Nephron progenitor cell (in vitro differentiated cells): ENCODE data around the gene MAGI1.
A peak's percentile ranks its signal among the peaks of the same experiment; 100 is the strongest.

Experiments
- DNase-seq: peaks from one replicate; pipeline ENCODE4 v3.0.0; 2021
- H3K27ac Mint-ChIP-seq: 2 replicates; pipeline ENCODE4 v1.8.0; 2021; ENCODE audit warnings: mild to moderate bottlenecking, moderate library complexity, mixed read lengths
- H3K27me3 Mint-ChIP-seq: 2 replicates; pipeline ENCODE4 v1.8.0; 2021; ENCODE audit warnings: mild to moderate bottlenecking, low read depth, mixed read lengths; ENCODE audit not compliant: poor library complexity
- H3K36me3 Mint-ChIP-seq: 2 replicates; pipeline ENCODE4 v1.8.0; 2021; ENCODE audit warnings: low read depth, mixed read lengths
- H3K4me1 Mint-ChIP-seq: 2 replicates; pipeline ENCODE4 v1.8.0; 2021; ENCODE audit warnings: mixed read lengths
- H3K4me3 Mint-ChIP-seq: 2 replicates; pipeline ENCODE4 v1.8.0; 2021; ENCODE audit warnings: mild to moderate bottlenecking, moderate library complexity, mixed read lengths
- H3K9me3 Mint-ChIP-seq: 2 replicates; pipeline ENCODE4 v1.8.0; 2021; ENCODE audit warnings: mild to moderate bottlenecking, moderate library complexity, mixed read lengths
- TF ChIP-seq, protein P1 (sequence below): fragments of 200-600 bp; sonication (generic); IDR thresholded peaks from 2 replicates; pipeline ENCODE4 v1.5.0; 2021; ENCODE audit warnings: antibody characterized with exemption

The MAGI1 gene

DNA sequence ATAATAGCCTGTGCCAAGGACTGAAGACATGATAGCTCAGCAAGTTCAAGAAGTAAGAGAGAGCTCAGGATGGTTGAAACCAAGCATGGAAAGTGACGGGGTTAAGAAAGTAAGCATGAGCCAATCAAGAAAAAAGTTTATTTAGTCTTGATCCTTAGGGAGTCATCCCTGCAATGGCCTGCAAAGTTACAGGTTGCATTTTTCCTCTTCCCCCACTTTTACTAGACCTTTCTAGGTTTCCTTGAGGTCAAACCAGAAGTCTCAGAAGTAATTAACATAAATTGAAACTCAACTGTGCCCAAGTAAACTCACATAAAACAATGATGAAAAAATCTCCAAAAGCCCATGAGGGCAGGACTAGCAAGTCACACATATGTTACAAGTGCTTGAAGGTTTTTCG, 250.9 kb downstream of the MAGI1 start:
- TF ChIP-seq, protein P1, sequence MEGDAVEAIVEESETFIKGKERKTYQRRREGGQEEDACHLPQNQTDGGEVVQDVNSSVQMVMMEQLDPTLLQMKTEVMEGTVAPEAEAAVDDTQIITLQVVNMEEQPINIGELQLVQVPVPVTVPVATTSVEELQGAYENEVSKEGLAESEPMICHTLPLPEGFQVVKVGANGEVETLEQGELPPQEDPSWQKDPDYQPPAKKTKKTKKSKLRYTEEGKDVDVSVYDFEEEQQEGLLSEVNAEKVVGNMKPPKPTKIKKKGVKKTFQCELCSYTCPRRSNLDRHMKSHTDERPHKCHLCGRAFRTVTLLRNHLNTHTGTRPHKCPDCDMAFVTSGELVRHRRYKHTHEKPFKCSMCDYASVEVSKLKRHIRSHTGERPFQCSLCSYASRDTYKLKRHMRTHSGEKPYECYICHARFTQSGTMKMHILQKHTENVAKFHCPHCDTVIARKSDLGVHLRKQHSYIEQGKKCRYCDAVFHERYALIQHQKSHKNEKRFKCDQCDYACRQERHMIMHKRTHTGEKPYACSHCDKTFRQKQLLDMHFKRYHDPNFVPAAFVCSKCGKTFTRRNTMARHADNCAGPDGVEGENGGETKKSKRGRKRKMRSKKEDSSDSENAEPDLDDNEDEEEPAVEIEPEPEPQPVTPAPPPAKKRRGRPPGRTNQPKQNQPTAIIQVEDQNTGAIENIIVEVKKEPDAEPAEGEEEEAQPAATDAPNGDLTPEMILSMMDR, result no peak
- Mint-ChIP-seq H3K27me3 (no peaks in the 10 kb centered on the region), H3K4me3 (peak overlapping the region; percentile 45), H3K36me3 (no peaks in the 10 kb centered on the region), H3K9me3 (peaks cover 8% of the 10 kb centered on the region), H3K4me1 (peaks cover 73% of the 10 kb centered on the region), H3K27ac (peak overlapping the region; percentile 98)
- no peak for DNase-seq

DNA sequence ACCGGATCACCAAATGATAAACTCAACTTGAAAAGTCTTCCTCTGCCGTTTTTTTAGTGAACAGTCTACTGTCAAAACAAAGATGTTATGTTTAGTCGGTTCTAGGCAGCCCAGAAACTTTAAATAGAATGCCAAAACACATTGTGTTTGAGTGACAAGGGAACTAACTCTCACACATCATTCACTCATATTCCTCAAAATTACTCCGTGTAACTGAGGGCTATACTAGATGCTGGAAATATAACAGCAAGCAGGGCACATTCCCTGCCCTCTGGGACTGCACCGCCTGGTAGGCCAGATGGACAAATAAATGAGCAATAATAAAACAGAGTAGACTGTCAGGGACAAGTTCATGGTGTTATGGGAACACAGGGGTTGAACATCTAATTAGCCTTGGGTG, 251.4 kb downstream of the MAGI1 start:
- no peak for DNase-seq
- TF ChIP-seq, protein P1, result no peak
- peak overlapping the region; percentile 45 for H3K4me3 Mint-ChIP-seq
- no peaks in the 10 kb centered on the region for H3K27me3 Mint-ChIP-seq
- H3K27ac Mint-ChIP-seq, result peak overlapping the region; percentile 98
- H3K9me3 Mint-ChIP-seq, result peaks cover 8% of the 10 kb centered on the region
- peaks cover 72% of the 10 kb centered on the region for H3K4me1 Mint-ChIP-seq
- no peaks in the 10 kb centered on the region for H3K36me3 Mint-ChIP-seq

DNA sequence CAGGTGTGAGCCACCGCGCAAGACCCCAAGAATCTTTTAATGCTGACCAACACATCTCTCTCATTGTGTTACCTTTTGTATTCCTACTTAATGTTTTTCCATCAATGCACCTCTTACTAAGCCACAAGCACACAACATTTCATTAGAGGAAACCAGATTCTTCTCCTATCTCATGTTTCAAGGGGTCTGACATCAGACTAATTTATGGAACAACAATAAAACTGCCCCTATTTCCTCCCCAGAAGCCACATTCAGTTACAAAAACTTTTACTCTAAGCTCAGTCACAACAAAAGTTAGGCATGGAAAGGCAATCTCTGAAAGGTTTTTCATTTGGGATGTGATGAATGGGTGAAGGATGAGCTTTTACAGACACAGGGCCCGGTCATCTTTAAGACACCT, 251.8 kb downstream of the MAGI1 start:
- peaks cover 8% of the 10 kb centered on the region for H3K9me3 Mint-ChIP-seq
- TF ChIP-seq, protein P1, result no peak
- H3K27me3 Mint-ChIP-seq, result no peaks in the 10 kb centered on the region
- H3K27ac Mint-ChIP-seq, result peak overlapping the region; percentile 98
- H3K4me3 Mint-ChIP-seq, result peak overlapping the region; percentile 45
- H3K36me3 Mint-ChIP-seq, result no peaks in the 10 kb centered on the region
- H3K4me1 Mint-ChIP-seq, result peaks cover 72% of the 10 kb centered on the region
- DNase-seq, result no peak

DNA sequence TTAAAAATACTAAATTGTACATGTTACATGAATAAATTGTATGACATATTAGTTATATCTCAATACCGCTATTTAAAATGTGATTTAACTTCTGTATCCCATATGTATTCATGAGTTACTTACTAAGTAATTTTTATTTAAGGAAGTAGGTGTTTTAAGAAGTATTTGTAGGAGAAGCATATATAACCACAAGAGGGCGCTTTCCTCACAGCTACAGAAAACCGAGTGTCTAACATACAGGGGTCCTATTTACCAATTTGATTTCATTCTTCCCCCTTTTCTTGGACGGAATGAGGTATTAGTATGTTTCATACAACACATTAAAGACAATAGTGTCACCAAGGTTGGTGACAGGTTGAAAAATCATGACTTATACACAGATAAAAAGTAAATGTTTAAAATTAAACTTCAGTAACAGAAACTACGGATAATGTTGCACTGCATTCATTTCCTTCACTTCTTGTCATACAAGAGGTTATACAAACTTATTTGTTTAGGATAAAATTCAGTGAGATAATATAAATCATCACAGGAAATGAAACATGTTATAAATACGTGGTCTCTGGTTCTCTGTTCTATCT, 253.6 kb downstream of the MAGI1 start:
- Mint-ChIP-seq H3K27me3 (no peaks in the 10 kb centered on the region), H3K9me3 (peaks cover 8% of the 10 kb centered on the region), H3K4me3 (no peak overlapping the region), H3K27ac (no peak overlapping the region), H3K4me1 (peaks cover 74% of the 10 kb centered on the region), H3K36me3 (no peaks in the 10 kb centered on the region)
- TF ChIP-seq, protein P1, result peak; percentile 81
- DNase-seq, result no peak

DNA sequence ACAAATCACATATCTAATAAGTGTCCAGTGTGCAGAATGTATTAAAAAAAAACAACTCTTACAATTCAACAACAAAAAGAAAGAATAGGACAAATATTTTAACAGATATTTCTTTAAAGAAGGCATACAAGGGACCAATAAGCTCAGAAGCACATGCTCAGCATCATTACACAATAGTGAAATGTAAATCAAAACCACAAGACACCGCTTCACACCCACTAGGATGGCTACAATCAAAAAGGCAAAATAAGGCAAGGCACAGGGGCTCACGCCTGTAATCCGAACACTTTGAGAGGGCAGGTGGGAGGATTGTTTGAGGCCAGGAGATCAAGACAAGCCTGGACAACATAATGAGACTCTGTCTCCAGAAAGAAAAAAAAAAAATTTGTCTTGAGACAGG, 255.6 kb downstream of the MAGI1 start:
- peak overlapping the region; percentile 20 for H3K27ac Mint-ChIP-seq
- TF ChIP-seq, protein P1, result no peak
- H3K4me1 Mint-ChIP-seq, result peaks cover 73% of the 10 kb centered on the region
- DNase-seq, result no peak
- no peak overlapping the region for H3K4me3 Mint-ChIP-seq
- H3K36me3 Mint-ChIP-seq, result no peaks in the 10 kb centered on the region
- H3K9me3 Mint-ChIP-seq, result peaks cover 8% of the 10 kb centered on the region
- H3K27me3 Mint-ChIP-seq, result no peaks in the 10 kb centered on the region

DNA sequence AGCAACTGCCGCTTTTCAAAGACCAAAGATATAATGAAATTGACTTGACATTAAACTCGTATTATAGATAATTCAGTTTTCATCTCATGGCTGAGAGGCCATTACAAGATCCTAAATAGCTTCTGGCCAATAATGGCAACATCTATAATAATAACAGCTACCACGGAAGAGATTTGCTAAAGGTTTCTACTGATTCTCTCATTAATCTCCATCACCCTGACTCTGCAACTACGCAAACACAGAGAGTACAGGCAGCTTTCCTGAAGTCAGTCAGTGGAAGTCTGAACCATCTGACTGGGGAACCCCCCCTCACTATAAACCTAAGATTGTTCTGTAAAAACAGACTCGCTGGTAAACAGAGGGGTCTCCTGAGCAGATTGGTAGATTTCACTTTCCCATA, 257.1 kb downstream of the MAGI1 start:
- TF ChIP-seq, protein P1, result no peak
- no peak for DNase-seq
- Mint-ChIP-seq H3K9me3 (peaks cover 4% of the 10 kb centered on the region), H3K4me1 (peaks cover 62% of the 10 kb centered on the region), H3K27ac (no peak overlapping the region), H3K4me3 (no peak overlapping the region), H3K27me3 (no peaks in the 10 kb centered on the region), H3K36me3 (no peaks in the 10 kb centered on the region)
